NB4 (cell line): ENCODE measurements around the gene GRB10.

ENCODE experiments used
- CTCF ChIP-seq: IDR thresholded peaks from one replicate; pipeline ENCODE4 v1.5.1; 2012; ENCODE audit warnings: low read depth, low read length
- MYC ChIP-seq: IDR thresholded peaks from 2 replicates; pipeline ENCODE4 v1.6.1; 2011; ENCODE audit warnings: low read depth, low read length
- POLR2A ChIP-seq: IDR thresholded peaks from 2 replicates; pipeline ENCODE4 v1.6.1; 2011; ENCODE audit warnings: mild to moderate bottlenecking; ENCODE audit not compliant: insufficient read length; ENCODE audit errors: extremely low read depth

GRCh38 chr7:50714857-50715256 lies 67.8 kb downstream of the GRB10 start:
- TF ChIP-seq MYC (no peak), CTCF (no peak), POLR2A (no peak)
